Inflammatory macrophage (primary cell): ENCODE results near the gene CNKSR1.

Experiments used
- DNase-seq, 2 donors: peaks; one replicate each; pipeline ENCODE4 v3.0.0-alpha.2; 2020 to 2022

Gene CNKSR1

GRCh38 chr1:26184883-26185282 is 7.6 kb downstream of the CNKSR1 start:
- DNase-seq: no peak

- DNase-seq: no peak
Measured at GRCh38 chr1:26187882-26188281, 10.6 kb downstream of the CNKSR1 start.

DNA sequence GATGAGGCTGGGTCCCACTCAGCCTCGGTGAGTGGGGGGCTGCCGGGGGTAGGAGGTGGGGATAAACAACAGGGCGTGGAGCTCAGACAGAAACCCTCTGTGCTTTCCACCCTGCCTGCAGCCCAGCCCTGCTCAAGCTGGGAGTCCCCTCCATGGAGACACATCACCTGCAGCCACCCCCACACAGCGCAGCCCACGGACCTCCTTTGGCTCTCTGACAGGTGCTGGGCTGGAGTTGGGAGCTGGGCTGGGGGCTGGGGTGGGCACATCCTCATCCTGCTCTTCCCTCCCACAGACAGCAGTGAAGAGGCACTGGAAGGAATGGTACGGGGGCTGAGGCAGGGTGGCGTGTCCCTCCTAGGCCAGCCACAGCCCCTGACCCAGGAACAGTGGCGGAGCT is 11.2 kb downstream of the CNKSR1 start:
- no peak for DNase-seq

DNA sequence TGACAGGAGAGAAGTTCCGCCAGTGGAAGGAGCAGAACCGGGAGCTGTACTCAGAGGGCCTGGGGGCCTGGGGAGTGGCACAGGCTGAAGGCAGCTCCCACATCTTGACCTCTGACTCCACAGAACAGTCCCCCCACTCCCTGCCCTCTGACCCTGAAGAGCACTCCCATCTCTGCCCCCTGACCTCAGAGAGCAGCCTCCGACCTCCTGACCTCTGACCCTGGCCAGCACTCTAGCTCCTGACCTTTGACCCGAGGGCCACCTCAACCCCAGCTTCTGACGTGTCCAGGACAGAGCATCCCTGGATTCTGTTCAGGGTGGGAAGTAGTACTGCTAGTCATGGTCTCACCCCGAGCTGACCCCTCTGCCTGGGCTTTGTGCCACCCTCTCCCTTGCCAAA is 12.0 kb downstream of the CNKSR1 start:
- DNase-seq: no peak

DNA sequence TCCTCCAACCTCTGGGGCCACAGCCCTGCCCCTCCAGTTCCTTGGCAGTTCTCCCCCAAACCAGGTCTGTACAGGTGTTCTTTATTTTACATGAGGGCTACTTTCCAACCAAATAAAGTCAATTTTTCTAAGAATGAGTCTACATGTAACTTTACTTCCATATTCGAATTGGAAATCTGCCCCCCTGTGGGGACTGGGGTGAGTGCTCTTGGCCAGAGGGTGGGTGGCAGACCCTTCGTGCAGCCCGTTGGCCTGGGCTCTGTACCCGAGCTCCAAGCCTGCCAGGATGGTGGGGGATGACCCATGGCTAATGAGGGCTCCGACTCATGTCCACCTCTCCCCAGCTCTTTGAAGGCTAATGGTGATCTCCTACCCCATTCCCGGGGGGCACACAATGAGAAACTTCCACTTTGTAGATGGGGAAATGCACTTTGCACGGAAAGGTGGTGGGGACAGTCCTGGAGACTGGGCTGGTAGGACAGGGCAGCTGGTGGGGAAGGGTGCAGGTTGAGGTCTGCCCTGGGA is 12.5 kb downstream of the CNKSR1 start:
- no peak for DNase-seq

DNA sequence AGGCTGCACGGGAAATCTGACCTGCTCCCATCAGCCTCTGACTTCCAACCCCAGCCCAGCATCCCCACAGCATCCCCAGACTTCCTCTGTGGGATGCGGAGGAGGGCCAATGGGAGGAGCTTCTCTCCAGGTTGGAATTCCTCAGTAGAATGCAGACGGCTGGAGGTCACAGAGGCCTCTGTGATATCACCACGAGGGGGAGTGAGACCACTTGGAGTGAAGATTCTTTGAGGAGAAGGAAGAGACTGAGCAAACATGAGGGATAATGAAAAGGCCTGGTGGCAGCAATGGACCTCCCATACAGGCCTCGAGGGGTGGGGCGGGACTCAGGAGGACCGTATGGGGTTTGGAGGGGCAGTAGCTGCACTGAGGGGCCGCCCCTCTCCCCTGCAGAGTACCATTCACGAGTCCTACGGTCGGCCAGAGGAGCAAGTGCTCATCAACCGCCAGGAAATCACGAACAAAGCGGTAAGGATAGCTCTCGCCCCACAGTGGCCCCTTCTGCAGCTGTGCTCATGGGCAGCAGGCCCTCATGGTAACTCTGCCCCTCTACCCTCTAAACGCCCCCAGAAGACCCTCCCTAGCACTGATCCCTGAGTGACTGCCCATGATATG is 13.2 kb downstream of the CNKSR1 start, which contains the start of gene CATSPER4:
CATSPER4 (plus strand) TSS at position 230 of the 615 bp plus-strand sequence; CDS start at position 256, 26 bp downstream.
- peak in 1 of 2 donors; percentile 10 for DNase-seq

GRCh38 chr1:26191739-26192138 is 14.4 kb downstream of the CNKSR1 start:
- no peak for DNase-seq

DNA sequence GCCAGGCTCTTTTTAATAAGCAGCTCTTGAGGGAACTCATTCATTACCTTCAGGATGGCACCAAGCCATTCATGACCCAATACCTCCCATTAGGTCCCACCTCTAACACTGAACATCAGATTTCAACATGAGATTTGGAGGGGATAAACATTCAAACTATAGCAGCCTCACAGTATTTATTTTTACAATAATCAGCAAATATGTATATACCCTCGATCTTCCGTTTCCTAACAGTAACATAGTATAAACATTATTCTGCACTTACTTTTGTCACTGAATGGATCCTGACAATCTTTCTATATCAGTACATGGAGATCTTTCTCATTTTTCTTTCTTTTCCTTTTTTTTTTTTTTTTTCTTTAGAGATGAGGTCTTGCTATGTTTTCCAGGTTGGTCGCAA is 18.5 kb downstream of the CNKSR1 start:
- DNase-seq: no peak

DNA sequence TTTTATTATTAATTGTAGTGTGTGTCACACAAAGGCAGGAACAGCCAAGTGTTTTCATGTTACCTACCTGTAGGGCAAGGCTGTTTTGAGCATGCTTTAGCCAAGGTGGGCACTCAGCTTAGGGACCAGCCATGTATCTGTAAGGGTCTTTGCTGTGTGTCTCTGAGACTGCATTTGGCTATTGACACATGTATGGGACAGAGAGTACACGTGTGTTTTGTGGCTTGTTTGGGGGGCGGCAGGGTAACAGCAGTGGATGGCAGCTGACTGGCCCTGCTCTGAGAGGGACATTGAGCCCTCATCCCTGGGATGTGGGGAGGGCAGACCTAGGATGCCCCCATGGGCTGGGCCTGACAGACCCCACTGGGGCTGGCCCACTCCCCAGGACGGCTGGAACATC is 20.0 kb downstream of the CNKSR1 start:
- no peak for DNase-seq

DNA sequence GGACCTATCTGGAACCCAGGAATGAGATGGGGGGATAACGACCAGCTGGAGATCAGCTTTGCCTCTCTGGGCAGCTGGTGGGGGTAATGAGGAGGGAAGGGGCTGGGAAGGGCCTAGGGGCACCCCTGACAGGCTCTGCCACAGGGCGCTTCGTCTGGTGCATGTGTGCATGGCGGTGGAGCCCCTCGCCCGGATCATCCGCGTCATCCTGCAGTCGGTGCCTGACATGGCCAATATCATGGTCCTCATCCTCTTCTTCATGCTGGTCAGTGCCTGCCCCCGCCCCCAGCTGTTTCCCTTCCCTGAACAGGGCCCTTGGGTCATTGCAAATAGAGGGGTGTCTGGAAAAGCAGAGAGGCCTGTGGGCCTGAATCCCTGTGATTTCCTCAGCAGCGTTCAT is 20.5 kb downstream of the CNKSR1 start:
- DNase-seq: no peak

DNA sequence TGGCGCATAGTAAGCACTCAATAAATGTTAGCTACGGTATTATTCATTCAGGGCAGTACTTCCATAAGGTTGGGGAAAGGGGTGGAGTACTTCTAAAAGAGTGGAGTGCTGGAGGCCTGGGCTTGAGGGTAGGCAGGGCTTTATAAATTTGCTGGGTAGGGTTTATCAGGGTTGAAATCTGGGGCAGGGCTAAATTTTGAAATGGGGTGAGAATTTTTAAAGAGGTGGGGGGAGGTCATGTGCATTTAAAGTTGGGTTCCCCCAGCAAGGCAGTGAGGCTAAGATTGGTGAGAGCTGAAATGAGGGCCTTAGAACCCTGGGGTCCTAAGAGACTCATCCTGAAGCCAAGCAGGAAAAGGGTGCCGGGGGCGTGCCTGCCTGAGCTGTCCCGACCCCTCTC is 23.1 kb downstream of the CNKSR1 start:
- no peak for DNase-seq

GRCh38 chr1:26203642-26204318 is 26.5 kb downstream of the CNKSR1 start:
- peak in 1 of 2 donors; percentile 12 for DNase-seq

- DNase-seq: no peak
Measured at GRCh38 chr1:26210147-26210870, 33.0 kb downstream of the CNKSR1 start.

DNA sequence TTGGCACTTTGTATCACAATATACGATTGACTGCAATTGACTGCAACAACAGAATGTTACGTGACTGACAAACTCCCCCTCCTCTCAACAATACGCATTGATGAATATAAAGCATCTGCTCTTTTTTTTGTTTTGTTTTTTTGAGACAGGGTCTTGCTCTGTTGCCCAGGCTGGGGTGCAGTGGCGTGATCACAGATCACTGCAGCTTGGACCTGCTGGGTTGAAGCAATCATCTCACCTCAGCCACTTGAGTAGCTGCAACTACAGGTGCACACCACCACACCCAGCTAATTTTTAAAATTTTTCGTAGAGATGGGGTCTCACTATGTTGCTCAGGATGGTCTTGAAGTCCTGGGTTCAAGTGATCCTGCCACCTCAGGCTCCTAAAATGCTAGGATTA is 35.4 kb downstream of the CNKSR1 start:
- DNase-seq: no peak

GRCh38 chr1:26213335-26213905 is 36.1 kb downstream of the CNKSR1 start:
- DNase-seq: no peak

GRCh38 chr1:26215246-26215645 is 38.0 kb downstream of the CNKSR1 start:
- DNase-seq: no peak

DNA sequence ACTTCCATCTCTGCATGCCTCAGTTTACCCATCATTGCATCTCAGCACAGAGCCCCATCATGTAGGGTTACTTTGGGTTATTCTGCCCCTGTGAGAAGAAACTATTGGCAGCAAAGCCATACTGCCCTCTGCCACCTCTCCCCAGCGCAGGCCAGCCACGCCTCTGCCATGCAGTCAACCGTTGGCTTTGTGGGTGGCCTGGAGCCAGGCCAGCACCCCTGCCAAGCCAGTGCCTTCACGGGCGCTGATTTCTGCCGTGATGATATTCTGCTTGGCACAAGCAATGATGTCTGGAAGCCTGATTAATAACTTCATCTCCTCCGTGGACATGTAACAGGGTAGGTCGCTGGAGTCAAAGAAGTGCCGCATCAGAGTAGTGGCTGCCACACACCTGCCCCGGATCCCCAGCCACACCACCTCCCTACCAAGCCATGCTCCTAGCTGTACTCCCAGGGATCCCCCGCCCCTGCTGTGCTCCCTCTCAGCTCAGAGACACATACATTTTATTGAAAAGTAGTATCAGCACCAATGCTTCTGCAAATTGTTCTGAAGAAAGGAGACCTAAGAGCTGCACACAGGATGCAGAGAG is 41.7 kb downstream of the CNKSR1 start:
- no peak for DNase-seq

DNA sequence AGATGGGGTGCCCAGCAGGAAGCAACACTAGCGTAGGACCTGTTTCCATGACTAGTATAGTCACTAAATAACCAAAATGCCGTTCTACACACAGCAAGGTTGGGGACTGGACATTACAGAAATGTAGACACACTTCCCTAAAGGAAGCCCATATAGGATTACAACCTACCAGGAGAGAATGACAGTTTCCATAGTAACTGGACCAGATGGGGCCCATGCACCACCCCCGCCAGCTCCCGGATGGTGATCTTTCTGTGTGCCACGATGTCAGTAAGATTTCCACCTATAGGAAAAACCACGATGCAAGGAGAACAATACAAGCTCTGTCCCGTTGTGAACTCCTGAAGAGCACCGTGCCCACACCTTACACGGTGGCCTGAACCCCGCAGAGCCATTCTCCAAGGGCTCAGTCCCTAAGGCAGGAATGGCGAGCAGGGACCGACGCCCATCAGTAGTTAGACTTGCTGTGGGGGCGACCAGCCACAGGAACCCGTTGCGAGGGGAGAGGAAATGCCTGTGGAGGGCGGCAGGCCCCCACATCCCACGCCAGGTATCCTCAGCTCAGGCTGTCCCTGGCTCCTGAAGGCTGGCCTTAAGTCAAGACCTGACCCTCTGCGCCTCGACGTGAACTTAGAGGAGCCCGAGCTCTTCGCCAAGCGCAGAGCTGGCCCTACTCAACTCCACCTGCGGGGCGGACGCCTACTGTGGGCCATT is 43.1 kb downstream of the CNKSR1 start:
- DNase-seq: no peak

DNA sequence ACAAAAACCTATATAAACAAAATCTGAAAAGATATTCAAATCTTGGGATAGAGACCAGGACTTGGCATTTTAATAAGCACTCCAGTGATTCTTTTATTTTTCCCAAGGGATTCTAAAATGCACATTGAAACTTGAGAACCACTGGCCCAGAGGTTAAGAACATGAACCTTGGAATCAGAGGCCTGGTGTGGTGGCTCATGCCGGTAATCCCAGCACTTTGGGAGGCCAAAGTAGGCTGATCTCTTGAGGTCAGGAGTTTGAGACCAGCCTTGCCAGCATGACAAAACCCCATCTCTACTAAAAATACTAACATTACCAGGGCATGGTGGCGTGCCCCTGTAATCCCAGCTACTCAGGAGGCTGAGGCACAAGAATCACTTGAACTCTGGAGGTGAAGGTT is 43.8 kb downstream of the CNKSR1 start:
- no peak for DNase-seq

GRCh38 chr1:26224606-26225005 is 47.3 kb downstream of the CNKSR1 start:
- no peak for DNase-seq

- peak in 1 of 2 donors; percentile 37 for DNase-seq
Measured at GRCh38 chr1:26225033-26225831, 47.9 kb downstream of the CNKSR1 start.
